Measurements from ENCODE around the gene SLC5A2. TPM values are rescaled to one million over a fixed set of nuclear protein-coding genes. Genes with fewer than 3 reads are reported as not detected.
A peak's percentile ranks its signal among the peaks of the same experiment; 100 is the strongest.

Gene SLC5A2
- total and polyA plus RNA-seq, 2 of the 13 experiments (the other 11 are each of a cell fraction or from before 2014, with no cell fraction given), result 0.24 to 0.97 TPM

GRCh38 chr16:31451681-31452351 lies 31.1 kb upstream of the SLC5A2 start (continued):
- TF ChIP-seq MATR3 (CRISPR knock-in tag; IDR thresholded peaks at IDR 0.05), result no peak
- no peak for TF ChIP-seq MTF2 (CRISPR knock-in tag; IDR thresholded peaks at IDR 0.05; ENCODE audit: borderline replicate concordance)
- no peak for TF ChIP-seq CENPBD1 (CRISPR knock-in tag; IDR thresholded peaks at IDR 0.05; ENCODE audit: borderline replicate concordance, low read depth)
- TF ChIP-seq ZNF740 (CRISPR knock-in tag; IDR thresholded peaks at IDR 0.05), result no peak
- no peak for TF ChIP-seq ZBTB34 (CRISPR knock-in tag; IDR thresholded peaks at IDR 0.05)
- no peak for TF ChIP-seq ATF7 (IDR thresholded peaks at IDR 0.05)
- no peak for TF ChIP-seq ATF7 (CRISPR knock-in tag; IDR thresholded peaks at IDR 0.05)
- TF ChIP-seq HMGXB3 (CRISPR knock-in tag; IDR thresholded peaks at IDR 0.05; ENCODE audit: borderline replicate concordance), result no peak
- TF ChIP-seq NR2C2 (CRISPR knock-in tag; IDR thresholded peaks at IDR 0.05; ENCODE audit: borderline replicate concordance), result no peak
- TF ChIP-seq CBFB (CRISPR knock-in tag; IDR thresholded peaks at IDR 0.05), result no peak
- no peak for TF ChIP-seq ZNF549 (CRISPR knock-in tag; IDR thresholded peaks at IDR 0.05)
- no peak for TF ChIP-seq CREB1 (IDR thresholded peaks at IDR 0.05)
- no peak for TF ChIP-seq CREB1 (CRISPR knock-in tag; IDR thresholded peaks at IDR 0.05)
- TF ChIP-seq GLI4 (CRISPR knock-in tag; IDR thresholded peaks at IDR 0.05; ENCODE audit: borderline replicate concordance), result no peak
- no peak for TF ChIP-seq DNMT3B (CRISPR knock-in tag; conservative IDR thresholded peaks at IDR 0.05)
- no peak for TF ChIP-seq NFKBIZ (CRISPR knock-in tag; IDR thresholded peaks at IDR 0.05)
- 0 out of 2 replicates have a peak, but pooled peaks have one; percentile 36 for TF ChIP-seq UBTF (CRISPR knock-in tag; IDR thresholded peaks at IDR 0.05)
- TF ChIP-seq CBX5 (CRISPR knock-in tag; IDR thresholded peaks at IDR 0.05; ENCODE audit: borderline replicate concordance), result peak; percentile 68; the same call in 1 of the 2 replicates
- TF ChIP-seq ESRRA (CRISPR knock-in tag; IDR thresholded peaks at IDR 0.05; ENCODE audit: low read depth), result no peak
- no peak for TF ChIP-seq GATAD1 (CRISPR knock-in tag; IDR thresholded peaks at IDR 0.05)
